H9 (cell line): ENCODE data around the gene TMEM174. TPM values are rescaled to one million over a fixed set of nuclear protein-coding genes. Genes with fewer than 3 reads are reported as not detected.

Experiments used
- DNase-seq: peaks from one replicate; pipeline ENCODE4 v3.0.0-alpha.2; 2017
- H2AFZ ChIP-seq: one replicate; pipeline ENCODE4 v1.6.1; 2013; ENCODE audit warnings: mild to moderate bottlenecking, low read length, control low read depth, moderate library complexity
- H2AK5ac ChIP-seq: 2 replicates; pipeline ENCODE4 v1.6.1; 2013; ENCODE audit warnings: low read length, control low read depth, mixed read lengths; ENCODE audit not compliant: insufficient read length
- H2BK120ac ChIP-seq: one replicate; pipeline ENCODE4 v1.6.1; 2013; ENCODE audit warnings: low read depth, mild to moderate bottlenecking, low read length, control low read depth, inconsistent platforms; ENCODE audit not compliant: poor library complexity, severe bottlenecking
- H2BK12ac ChIP-seq: 2 replicates; pipeline ENCODE4 v1.6.1; 2013; ENCODE audit warnings: low read length, control low read depth, mixed read lengths, low read depth; ENCODE audit not compliant: insufficient read length
- H2BK15ac ChIP-seq: 2 replicates; pipeline ENCODE4 v1.6.1; 2013; ENCODE audit warnings: low read depth, low read length, control low read depth
- H2BK20ac ChIP-seq: one replicate; pipeline ENCODE4 v1.6.1; 2013; ENCODE audit warnings: low read depth, mild to moderate bottlenecking, low read length, control low read depth, inconsistent platforms; ENCODE audit not compliant: poor library complexity, severe bottlenecking
- H2BK5ac ChIP-seq: 2 replicates; pipeline ENCODE4 v1.6.1; 2013; ENCODE audit warnings: low read length, control low read depth, mixed read lengths; ENCODE audit not compliant: insufficient read length
- H3K14ac ChIP-seq: 2 replicates; pipeline ENCODE4 v1.6.1; 2013; ENCODE audit warnings: low read length, control low read depth; ENCODE audit not compliant: insufficient read depth
- H3K18ac ChIP-seq: 2 replicates; pipeline ENCODE4 v1.6.1; 2013; ENCODE audit warnings: low read depth, mild to moderate bottlenecking, mixed read lengths, low read length, control low read depth; ENCODE audit not compliant: insufficient read length
- H3K23ac ChIP-seq: 2 replicates; pipeline ENCODE4 v1.6.1; 2013; ENCODE audit warnings: low read length, control low read depth, mixed read lengths, low read depth; ENCODE audit not compliant: insufficient read length
- H3K23me2 ChIP-seq: 2 replicates; pipeline ENCODE4 v1.6.1; 2013; ENCODE audit warnings: low read depth, mild to moderate bottlenecking, mixed read lengths, low read length, control low read depth; ENCODE audit not compliant: insufficient read length, poor library complexity, severe bottlenecking
- H3K27ac ChIP-seq: 2 replicates; pipeline ENCODE4 v1.5.1; 2013; ENCODE audit warnings: low read length, control low read depth, mixed read lengths, low read depth; ENCODE audit not compliant: insufficient read length
- H3K27me3 ChIP-seq: 2 replicates; pipeline ENCODE4 v1.6.1; 2013; ENCODE audit warnings: low read length, control low read depth, inconsistent platforms; ENCODE audit not compliant: insufficient read depth
- H3K4ac ChIP-seq: 2 replicates; pipeline ENCODE4 v1.6.1; 2013; ENCODE audit warnings: low read depth, mild to moderate bottlenecking, control low read depth, inconsistent platforms, low read length, moderate library complexity
- H3K4me1 ChIP-seq: 2 replicates; pipeline ENCODE4 v1.6.1; 2013; ENCODE audit warnings: low read length, control low read depth, inconsistent platforms; ENCODE audit not compliant: insufficient read depth
- H3K4me2 ChIP-seq: 2 replicates; pipeline ENCODE4 v1.6.1; 2013; ENCODE audit warnings: low read length, control low read depth, mixed read lengths; ENCODE audit not compliant: insufficient read length, insufficient read depth
- H3K56ac ChIP-seq: 2 replicates; pipeline ENCODE4 v1.6.1; 2013; ENCODE audit warnings: low read depth, mild to moderate bottlenecking, mixed read lengths, low read length, control low read depth; ENCODE audit not compliant: insufficient read length
- H3K79me1 ChIP-seq: 2 replicates; pipeline ENCODE4 v1.6.1; 2013; ENCODE audit warnings: low read depth, mild to moderate bottlenecking, moderate library complexity, low read length, control low read depth, inconsistent platforms; ENCODE audit not compliant: insufficient read depth, poor library complexity, severe bottlenecking
- H3K79me2 ChIP-seq: 2 replicates; pipeline ENCODE4 v1.6.1; 2013; ENCODE audit warnings: low read length, control low read depth, inconsistent platforms; ENCODE audit not compliant: insufficient read depth
- H3K9ac ChIP-seq: 2 replicates; pipeline ENCODE4 v1.6.1; 2013; ENCODE audit warnings: low read length, control low read depth, mixed read lengths; ENCODE audit not compliant: insufficient read length; ENCODE audit errors: extremely low read depth
- H3K9me3 ChIP-seq: one replicate; pipeline ENCODE4 v1.6.1; 2013; ENCODE audit warnings: low read depth, low read length, inconsistent platforms; ENCODE audit not compliant: control insufficient read depth
- H3T11ph ChIP-seq: one replicate; pipeline ENCODE4 v1.6.1; 2013; ENCODE audit warnings: mild to moderate bottlenecking, low read length, control low read depth, inconsistent platforms
- H4K20me1 ChIP-seq: one replicate; pipeline ENCODE4 v1.6.1; 2013; ENCODE audit not compliant: control insufficient read depth, insufficient read length, insufficient read depth
- H4K5ac ChIP-seq: 2 replicates; pipeline ENCODE4 v1.6.1; 2013; ENCODE audit warnings: low read depth, mild to moderate bottlenecking, mixed read lengths, low read length, control low read depth; ENCODE audit not compliant: insufficient read length
- H4K8ac ChIP-seq: replicated peaks from 2 replicates; pipeline ENCODE4 v1.6.1; 2013; ENCODE audit warnings: low read length, control low read depth, mixed read lengths, low read depth; ENCODE audit not compliant: insufficient read length
- H4K91ac ChIP-seq: 2 replicates; pipeline ENCODE4 v1.6.1; 2013; ENCODE audit warnings: low read depth, mild to moderate bottlenecking, moderate library complexity, mixed read lengths, low read length, control low read depth; ENCODE audit not compliant: insufficient read length
- H3K27ac Mint-ChIP-seq, 3 experiments: 2 replicates in 2 of 3; 3 replicates in 1 of 3; pipeline ENCODE4 v1.8.0; 2020 to 2021; ENCODE audit warnings: mixed read lengths in 3 of 3, mild to moderate bottlenecking in 1 of 3, moderate library complexity in 1 of 3
- H3K27me3 Mint-ChIP-seq: 2 replicates; pipeline ENCODE4 v1.8.0; 2021; ENCODE audit warnings: low read depth, mild to moderate bottlenecking, moderate library complexity, mixed read lengths
- H3K36me3 Mint-ChIP-seq, 3 experiments: 2 replicates in 2 of 3; 3 replicates in 1 of 3; pipeline ENCODE4 v1.8.0; 2020 to 2021; ENCODE audit warnings: low read depth in 3 of 3, mixed read lengths in 3 of 3; ENCODE audit not compliant: insufficient read depth in 1 of 3
- H3K4me1 Mint-ChIP-seq, 2 experiments: 2 replicates each; pipeline ENCODE4 v1.8.0; 2020; ENCODE audit warnings: mixed read lengths in 2 of 2
- H3K4me3 Mint-ChIP-seq, 2 experiments: 2 replicates in 1 of 2; 3 replicates in 1 of 2; pipeline ENCODE4 v1.8.0; 2020 to 2021; ENCODE audit warnings: mild to moderate bottlenecking in 2 of 2, mixed read lengths in 2 of 2, moderate library complexity in 1 of 2
- H3K9me3 Mint-ChIP-seq, 2 experiments: 2 replicates in 1 of 2; 3 replicates in 1 of 2; pipeline ENCODE4 v1.8.0; 2020; ENCODE audit warnings: mild to moderate bottlenecking in 2 of 2, mixed read lengths in 2 of 2, moderate library complexity in 1 of 2
- WGBS: extraction: QIAGEN DNeasy Blood & Tissue Kit; methylation state at CpG from one replicate; pipeline ENCODE4 v1.1.7; 2013; ENCODE audit warnings: missing lambda C conversion rate, low lambda C conversion rate, mixed read lengths; ENCODE audit not compliant: insufficient read length; ENCODE audit errors: extremely low coverage; 5-methylcytosine and 5-hydroxymethylcytosine counted together
- total RNA-seq: library from RNA; stranded (reverse); gene quantifications from 2 replicates; pipeline ENCODE4 v1.2.1, GENCODE V29; 2021
- TF ChIP-seq, protein P1 (sequence below): fragments of 200-600 bp; sonication (generic); conservative IDR thresholded peaks from 3 replicates; pipeline ENCODE4 v1.8.0; 2021; ENCODE audit warnings: antibody characterized with exemption, mild to moderate bottlenecking

The TMEM174 gene
- total RNA-seq, 1 experiment from 2014 or later = not detected

DNA sequence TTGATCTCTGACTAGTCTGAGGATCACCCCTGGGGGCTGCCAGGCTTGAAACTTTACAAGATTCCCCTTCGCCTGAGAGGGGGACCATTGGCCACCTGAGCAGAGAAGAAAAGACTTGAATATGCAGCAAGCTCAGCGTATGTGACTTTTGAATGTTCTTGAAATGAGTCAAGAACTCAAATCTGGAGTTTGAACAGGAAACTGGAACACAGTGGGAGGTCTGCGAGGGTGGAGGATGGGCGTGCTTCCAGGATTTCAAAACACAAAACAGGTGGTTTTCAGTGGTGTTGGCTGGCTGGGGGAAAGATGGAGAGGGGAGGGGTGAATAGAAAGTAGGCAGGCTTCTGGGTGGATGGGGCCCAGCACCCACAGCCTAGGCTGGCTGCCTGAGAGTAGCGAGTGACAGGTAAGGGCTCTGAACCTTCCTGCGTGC lies 40.6 kb downstream of the TMEM174 start:
- H2AFZ ChIP-seq = no peak overlapping the region
- H2BK20ac ChIP-seq = no peak overlapping the region
- H3K56ac ChIP-seq = no peak overlapping the region
- no CpG with 5 or more reads among the region's 6 CpGs for WGBS
- no peak for DNase-seq
- H2BK12ac ChIP-seq = no peak overlapping the region
- Mint-ChIP-seq H3K27me3 (peaks cover 91% of the 10 kb centered on the region), H3K4me1 (peaks cover 28% of the 10 kb centered on the region in 2 experiments), H3K9me3 (peaks cover 17 to 22% of the 10 kb centered on the region in 2 experiments), H3K4me3 (no peak overlapping the region; a peak in 1 of 5 replicates), H3K36me3 (peaks cover 6 to 7% (median 6%) of the 10 kb centered on the region in 3 experiments; a peak in 5 of 7 replicates), H3K27ac (no peak overlapping the region)
- no peak overlapping the region for H2AK5ac ChIP-seq
- H3K18ac ChIP-seq = no peak overlapping the region
- H3K79me1 ChIP-seq = no peaks in the 10 kb centered on the region
- H3K4ac ChIP-seq = no peak overlapping the region
- H3K9ac ChIP-seq = no peak overlapping the region
- peaks cover 10% of the 10 kb centered on the region for H3K23me2 ChIP-seq
- H3K4me1 ChIP-seq = peaks cover 2% of the 10 kb centered on the region; the same call in 1 of the 2 replicates
- H3K4me2 ChIP-seq = no peak overlapping the region
- H3K14ac ChIP-seq = no peak overlapping the region
- no peak overlapping the region for H2BK120ac ChIP-seq
- no peaks in the 10 kb centered on the region for H3K9me3 ChIP-seq
- no peaks in the 10 kb centered on the region for H4K20me1 ChIP-seq
- no peak overlapping the region for H2BK5ac ChIP-seq
- H3K27me3 ChIP-seq = peaks cover 16% of the 10 kb centered on the region; the same call in 1 of the 2 replicates
- TF ChIP-seq, protein P1, sequence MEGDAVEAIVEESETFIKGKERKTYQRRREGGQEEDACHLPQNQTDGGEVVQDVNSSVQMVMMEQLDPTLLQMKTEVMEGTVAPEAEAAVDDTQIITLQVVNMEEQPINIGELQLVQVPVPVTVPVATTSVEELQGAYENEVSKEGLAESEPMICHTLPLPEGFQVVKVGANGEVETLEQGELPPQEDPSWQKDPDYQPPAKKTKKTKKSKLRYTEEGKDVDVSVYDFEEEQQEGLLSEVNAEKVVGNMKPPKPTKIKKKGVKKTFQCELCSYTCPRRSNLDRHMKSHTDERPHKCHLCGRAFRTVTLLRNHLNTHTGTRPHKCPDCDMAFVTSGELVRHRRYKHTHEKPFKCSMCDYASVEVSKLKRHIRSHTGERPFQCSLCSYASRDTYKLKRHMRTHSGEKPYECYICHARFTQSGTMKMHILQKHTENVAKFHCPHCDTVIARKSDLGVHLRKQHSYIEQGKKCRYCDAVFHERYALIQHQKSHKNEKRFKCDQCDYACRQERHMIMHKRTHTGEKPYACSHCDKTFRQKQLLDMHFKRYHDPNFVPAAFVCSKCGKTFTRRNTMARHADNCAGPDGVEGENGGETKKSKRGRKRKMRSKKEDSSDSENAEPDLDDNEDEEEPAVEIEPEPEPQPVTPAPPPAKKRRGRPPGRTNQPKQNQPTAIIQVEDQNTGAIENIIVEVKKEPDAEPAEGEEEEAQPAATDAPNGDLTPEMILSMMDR = no peak
- no peak overlapping the region for H4K8ac ChIP-seq
- no peak overlapping the region for H3K23ac ChIP-seq
- no peak overlapping the region for H2BK15ac ChIP-seq
- H4K91ac ChIP-seq = no peak overlapping the region
- no peak overlapping the region for H3K27ac ChIP-seq
- H3T11ph ChIP-seq = no peak overlapping the region
- H4K5ac ChIP-seq = no peak overlapping the region
- no peaks in the 10 kb centered on the region for H3K79me2 ChIP-seq
